Measurements from ENCODE around the gene LETM1. TPM values are rescaled to one million over a fixed set of nuclear protein-coding genes. Genes with fewer than 3 reads are reported as not detected.

The LETM1 gene
- total and polyA plus RNA-seq, 2 donors (not counting 3 experiments of a cell fraction or from before 2014, with no cell fraction given), result 25.6 to 62.5 TPM

- BruUV-seq (replicated peaks), result no TSS peak
- Histone ChIP-seq H3K27me3 (ENCODE audit: control insufficient read depth in 2 of 2, insufficient read depth in 2 of 2, low read length in 2 of 2) (no peaks in the 10 kb centered on the region), H4K20me1 (replicated peaks; ENCODE audit: control insufficient read depth, extremely low read depth, insufficient read depth, low read length) (no peaks in the 10 kb centered on the region), H3K9me3 (replicated peaks; ENCODE audit: control insufficient read depth, insufficient read depth, low read length) (no peaks in the 10 kb centered on the region), H2AFZ (ENCODE audit: low read depth, low read length) (no peak overlapping the region), H3K4me2 (ENCODE audit: insufficient read depth, low read length) (no peak overlapping the region), H3K4me3 (replicated peaks in 1 of 3; ENCODE audit: insufficient read depth in 1 of 3, low read depth in 1 of 3, low read length in 3 of 3) (no peak overlapping the region), H3K9ac (replicated peaks; ENCODE audit: extremely low read depth, insufficient read depth, low read length) (no peak overlapping the region), H3K79me2 (ENCODE audit: control insufficient read depth, insufficient read depth, low read length) (no peaks in the 10 kb centered on the region), H3K4me1 (ENCODE audit: control insufficient read depth, extremely low read depth, insufficient read depth, low read length) (no peaks in the 10 kb centered on the region), H3K27ac (ENCODE audit: insufficient read depth, low read depth, low read length) (no peak overlapping the region), H3K36me3 (ENCODE audit: control insufficient read depth in 2 of 2, extremely low read depth in 1 of 2, insufficient read depth in 2 of 2, low read length in 2 of 2) (no peaks in the 10 kb centered on the region), H3K9me1 (replicated peaks; ENCODE audit: control insufficient read depth, extremely low read depth, insufficient read depth, low read length) (no peaks in the 10 kb centered on the region)
- FAIRE-seq (no peak), DNase-seq (ENCODE audit: low read depth, low spot score) (no peak)
- intact Hi-C loops (cut with micrococcal nuclease), result no loop called here
- ChIA-PET CTCF (no interaction called here), POLR2A (no interaction called here)
- dilution Hi-C loops (cut with MboI; ENCODE audit: extremely low pct_ligation_motif_present, low sequenced_read_pairs), result no loop called here
- TF ChIP-seq POLR2A (IDR thresholded peaks at IDR 0.05; ENCODE audit: low read depth, low read length), result no peak
- TF ChIP-seq EZH2 (IDR thresholded peaks at IDR 0.05; ENCODE audit: borderline replicate concordance, low read depth, low read length, severe bottlenecking), result no peak
- TF ChIP-seq CTCF (IDR thresholded peaks at IDR 0.05; ENCODE audit: extremely low read depth in 1 of 2, insufficient read depth in 1 of 2, low read depth in 1 of 2, low read length in 2 of 2), result no peak
- no peak for TF ChIP-seq MAX (IDR thresholded peaks at IDR 0.05; ENCODE audit: insufficient read depth, insufficient read length)
- no peak for TF ChIP-seq MYC (IDR thresholded peaks at IDR 0.05; ENCODE audit: low read depth, low read length)
- TF ChIP-seq FOS (IDR thresholded peaks at IDR 0.05; ENCODE audit: borderline replicate concordance, insufficient read depth, low read length), result no peak
- no peak for TF ChIP-seq POLR2AphosphoS5 (IDR thresholded peaks at IDR 0.05; ENCODE audit: insufficient read depth, low read depth, low read length)
- TF ChIP-seq JUN (IDR thresholded peaks at IDR 0.05; ENCODE audit: borderline replicate concordance, insufficient read depth, insufficient read length, low read depth), result no peak
These were observed 84.2 kb downstream of the LETM1 start for GRCh38 chr4:1771555-1772305.

All from endothelial cell of umbilical vein (primary cell).